Measurements from ENCODE around the gene EIF4G3. TPM values are rescaled to one million over a fixed set of nuclear protein-coding genes. Genes with fewer than 3 reads are reported as not detected.

EIF4G3 gene
- total RNA-seq, 1 donor from 2014 or later, result 66.8 TPM

DNA sequence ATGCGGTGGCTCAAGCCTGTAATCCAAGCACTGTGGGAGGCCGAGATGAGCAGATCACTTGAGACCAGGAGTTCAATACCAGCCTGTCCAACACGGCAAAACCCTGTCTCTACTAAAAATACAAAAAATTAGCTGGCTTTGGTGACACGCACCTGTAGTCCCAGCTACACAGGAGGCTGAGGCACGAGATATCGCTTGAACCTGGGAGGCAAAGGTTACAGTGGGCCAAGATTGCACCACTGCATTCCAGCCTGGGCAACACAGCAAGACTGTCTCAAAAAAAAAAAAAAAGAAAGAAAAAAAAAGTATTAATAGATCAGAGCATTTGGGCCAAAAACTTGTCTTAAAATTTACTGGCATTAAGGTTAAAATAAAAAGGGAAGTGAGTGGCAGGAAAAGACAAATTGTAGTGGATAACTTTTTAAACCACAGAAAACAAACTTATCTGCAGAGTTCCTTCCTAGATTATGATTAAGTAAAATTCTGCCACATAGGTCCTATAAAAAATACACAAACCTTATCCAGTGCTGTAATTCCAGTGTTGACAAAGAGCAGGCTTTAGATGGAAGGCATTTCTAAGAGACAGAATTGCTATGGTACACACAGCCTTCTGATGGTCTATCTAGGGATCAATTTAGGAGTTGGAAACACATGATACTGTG, 53.3 kb downstream of the EIF4G3 start:
- H3K27ac Mint-ChIP-seq, result no peak overlapping the region
- H3K4me1 Mint-ChIP-seq, result peaks cover 4% of the 10 kb centered on the region
- DNase-seq, result no peak
- intact Hi-C loops (cut with micrococcal nuclease), result no loop called here
- H3K4me3 Mint-ChIP-seq, result no peak overlapping the region
- peaks cover 17% of the 10 kb centered on the region for H3K36me3 Mint-ChIP-seq (ENCODE audit: low read depth)
- H3K9me3 Mint-ChIP-seq, result no peaks in the 10 kb centered on the region
- H3K27me3 Mint-ChIP-seq, result no peaks in the 10 kb centered on the region

DNA sequence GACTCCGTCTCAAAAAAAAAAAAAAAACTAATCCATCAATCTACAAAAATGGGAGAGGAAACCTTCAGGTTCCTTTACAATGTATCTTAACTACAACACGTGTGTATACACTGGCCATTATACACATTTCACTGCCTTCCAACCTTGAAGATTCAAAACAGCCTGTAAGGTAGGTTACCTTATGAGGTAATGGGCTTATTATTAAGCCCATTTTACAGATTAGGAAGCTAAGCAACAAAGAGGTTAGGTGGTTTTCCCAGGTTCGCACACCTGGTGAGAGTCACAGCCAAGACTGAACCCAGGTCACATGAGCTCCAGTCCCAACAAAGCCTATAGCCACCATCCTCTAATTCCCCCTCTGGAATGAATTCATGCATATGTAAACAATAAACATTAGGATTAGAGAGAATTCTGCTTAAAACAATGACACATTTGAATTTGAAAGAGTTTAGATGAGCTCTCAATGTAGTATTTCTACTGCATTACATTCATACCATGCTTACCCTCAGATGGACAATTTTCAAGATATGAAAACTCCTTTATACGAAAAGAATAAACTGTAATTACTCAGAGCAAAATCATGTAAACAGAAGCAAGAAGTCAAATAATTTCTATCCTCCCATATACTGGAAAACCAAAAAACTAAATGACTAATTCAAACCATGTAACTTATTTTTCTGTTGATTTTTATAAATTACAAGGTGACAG, 54.8 kb downstream of the EIF4G3 start:
- H3K27ac Mint-ChIP-seq, result no peak overlapping the region
- H3K27me3 Mint-ChIP-seq, result no peaks in the 10 kb centered on the region
- intact Hi-C loops (cut with micrococcal nuclease), result no loop called here
- H3K9me3 Mint-ChIP-seq, result no peaks in the 10 kb centered on the region
- H3K4me1 Mint-ChIP-seq, result peaks cover 4% of the 10 kb centered on the region
- DNase-seq, result no peak
- H3K36me3 Mint-ChIP-seq (ENCODE audit: low read depth), result peaks cover 17% of the 10 kb centered on the region
- no peak overlapping the region for H3K4me3 Mint-ChIP-seq

DNA sequence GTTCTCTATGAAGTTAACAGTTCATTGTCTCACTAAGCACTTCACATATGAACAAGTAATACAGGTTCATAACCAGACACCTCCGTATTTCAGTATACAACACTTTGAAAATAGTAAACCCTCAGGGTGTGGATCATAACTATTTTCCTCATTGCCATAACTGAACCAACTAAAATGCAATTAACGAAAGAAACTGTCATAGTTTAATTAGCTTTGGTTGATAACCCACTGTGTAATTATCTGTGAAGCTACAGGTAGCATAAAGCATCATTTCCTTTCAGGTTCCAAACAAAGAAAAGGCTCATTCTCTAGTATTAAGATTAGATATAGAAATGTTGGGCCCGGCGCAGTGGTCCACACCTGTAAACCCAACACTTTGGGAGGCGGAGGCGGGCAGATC, 58.5 kb downstream of the EIF4G3 start:
- Mint-ChIP-seq H3K9me3 (no peaks in the 10 kb centered on the region), H3K4me3 (no peak overlapping the region), H3K27me3 (no peaks in the 10 kb centered on the region), H3K27ac (no peak overlapping the region), H3K4me1 (no peaks in the 10 kb centered on the region), H3K36me3 (ENCODE audit: low read depth) (peaks cover 12% of the 10 kb centered on the region)
- no peak for DNase-seq
- intact Hi-C loops (cut with micrococcal nuclease), result no loop called here

DNA sequence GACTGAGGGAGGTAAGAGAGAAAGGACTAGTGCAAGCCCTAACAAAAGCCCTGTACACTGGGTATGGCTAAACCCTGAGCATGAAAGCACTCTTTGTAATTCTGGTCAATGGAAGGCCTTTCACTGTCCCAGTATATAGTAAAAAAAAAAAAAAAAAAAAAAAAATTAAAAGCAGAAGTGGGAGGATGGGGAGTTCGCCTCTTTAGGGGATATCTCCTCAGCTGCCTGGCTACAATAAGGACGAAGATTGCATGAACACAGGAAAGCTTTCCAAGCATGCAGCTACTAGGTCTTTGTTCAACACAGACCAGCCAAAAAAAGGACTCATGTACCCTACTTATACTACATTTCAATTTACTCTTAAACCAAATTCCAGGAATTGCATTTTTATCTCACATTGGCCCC, 59.1 kb downstream of the EIF4G3 start:
- no peak for DNase-seq
- Mint-ChIP-seq H3K27me3 (no peaks in the 10 kb centered on the region), H3K27ac (no peak overlapping the region), H3K4me3 (no peak overlapping the region), H3K9me3 (no peaks in the 10 kb centered on the region), H3K36me3 (ENCODE audit: low read depth) (peaks cover 10% of the 10 kb centered on the region), H3K4me1 (no peaks in the 10 kb centered on the region)
- intact Hi-C loops (cut with micrococcal nuclease), result no loop called here

DNA sequence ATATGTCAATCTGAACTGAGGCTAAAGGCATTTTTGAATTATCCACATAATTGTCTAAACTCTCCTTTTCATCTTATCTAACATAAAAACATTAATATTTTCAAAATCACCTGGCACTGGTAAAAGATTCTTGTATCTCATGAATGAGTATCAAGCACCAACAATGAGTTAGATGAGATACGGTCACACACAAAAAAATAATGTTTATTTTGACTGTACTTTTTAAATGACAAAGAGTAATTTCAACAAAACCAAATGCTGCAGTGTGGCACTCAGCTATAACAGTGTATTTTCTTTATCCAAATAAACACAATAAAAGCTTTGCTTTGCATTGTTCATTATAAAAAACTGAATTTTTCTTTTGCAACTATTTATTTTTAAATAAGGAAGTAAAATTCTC, 59.5 kb downstream of the EIF4G3 start:
- no peaks in the 10 kb centered on the region for H3K9me3 Mint-ChIP-seq
- H3K27ac Mint-ChIP-seq, result no peak overlapping the region
- intact Hi-C loops (cut with micrococcal nuclease), result no loop called here
- no peak overlapping the region for H3K4me3 Mint-ChIP-seq
- H3K27me3 Mint-ChIP-seq, result no peaks in the 10 kb centered on the region
- DNase-seq, result no peak
- no peaks in the 10 kb centered on the region for H3K4me1 Mint-ChIP-seq
- peaks cover 8% of the 10 kb centered on the region for H3K36me3 Mint-ChIP-seq (ENCODE audit: low read depth)

DNA sequence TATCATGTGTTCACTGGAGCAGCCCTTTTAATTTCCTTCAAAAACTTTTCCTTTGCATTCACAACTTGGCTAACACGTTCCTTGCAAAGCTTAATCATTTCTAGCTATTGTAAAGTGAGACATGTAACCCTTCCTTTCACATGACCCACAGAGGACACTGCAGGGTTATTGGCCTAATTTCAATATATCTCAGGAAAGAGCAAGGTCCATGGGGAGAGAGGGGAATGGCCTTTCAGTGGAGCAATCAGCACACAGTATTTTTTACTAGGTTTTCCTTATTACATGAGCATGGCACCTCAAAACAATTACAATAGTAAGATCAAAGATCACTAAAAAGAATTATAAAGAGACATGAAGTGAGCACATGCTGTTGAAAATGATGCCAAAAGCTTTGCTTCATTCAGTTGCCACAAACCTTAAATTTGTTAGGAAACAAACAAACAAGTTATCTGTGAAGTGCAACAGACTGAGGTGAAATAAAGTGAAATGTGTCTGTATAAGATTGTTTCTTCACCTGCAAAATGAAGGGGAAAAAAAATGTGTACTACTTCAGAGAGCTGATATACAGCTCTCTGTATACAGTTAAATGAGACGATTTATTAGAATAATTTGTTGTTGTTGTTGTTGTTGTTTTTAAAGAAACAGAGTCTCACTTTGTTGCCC, 61.5 kb downstream of the EIF4G3 start:
- no peak for DNase-seq
- Mint-ChIP-seq H3K4me3 (no peak overlapping the region), H3K27me3 (no peaks in the 10 kb centered on the region), H3K4me1 (peaks cover 2% of the 10 kb centered on the region), H3K36me3 (ENCODE audit: low read depth) (peaks cover 2% of the 10 kb centered on the region), H3K9me3 (no peaks in the 10 kb centered on the region), H3K27ac (no peak overlapping the region)
- intact Hi-C loops (cut with micrococcal nuclease), result no loop called here

DNA sequence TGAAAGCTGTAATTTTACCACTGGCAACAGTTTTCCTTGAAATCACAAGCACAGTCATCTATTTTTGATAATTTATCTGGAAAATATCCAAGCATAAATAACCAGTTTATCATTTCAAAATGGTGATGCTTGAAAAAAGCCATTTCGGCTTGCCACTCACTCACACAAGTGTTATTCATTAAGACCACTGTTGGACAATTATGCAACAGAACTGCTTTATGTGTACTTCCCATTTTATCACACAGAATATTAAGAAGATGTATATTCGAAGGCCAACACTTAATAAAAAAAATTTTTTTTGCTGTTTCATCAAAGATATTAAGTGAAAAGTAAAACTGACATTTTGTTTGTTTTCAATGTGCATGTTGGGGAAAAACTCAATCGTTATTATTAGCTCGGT, 62.3 kb downstream of the EIF4G3 start:
- no peak for DNase-seq
- Mint-ChIP-seq H3K4me3 (no peak overlapping the region), H3K27ac (no peak overlapping the region), H3K27me3 (no peaks in the 10 kb centered on the region), H3K9me3 (no peaks in the 10 kb centered on the region), H3K36me3 (ENCODE audit: low read depth) (peaks cover 2% of the 10 kb centered on the region), H3K4me1 (peaks cover 2% of the 10 kb centered on the region)
- intact Hi-C loops (cut with micrococcal nuclease), result no loop called here

DNA sequence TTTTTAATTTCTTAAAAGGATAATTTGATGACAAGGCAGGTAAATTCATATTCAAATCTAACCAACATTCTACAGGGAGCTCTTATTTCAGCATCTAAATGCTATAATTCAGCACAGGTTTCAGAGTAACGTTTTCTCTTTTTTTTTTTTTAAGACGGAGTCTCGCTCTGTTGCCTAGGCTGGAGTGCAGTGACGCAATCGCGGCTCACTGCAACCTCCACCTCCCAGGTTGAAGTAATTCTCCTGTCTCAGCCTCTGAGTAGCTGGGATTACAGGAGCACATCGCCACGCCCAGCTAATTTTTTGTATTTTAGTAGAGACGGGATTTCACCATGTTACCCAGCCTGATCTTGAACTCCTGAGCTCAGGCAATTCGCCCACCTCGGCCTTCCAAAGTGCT, 66.5 kb downstream of the EIF4G3 start:
- DNase-seq, result no peak
- Mint-ChIP-seq H3K27me3 (no peaks in the 10 kb centered on the region), H3K4me1 (peaks cover 2% of the 10 kb centered on the region), H3K9me3 (no peaks in the 10 kb centered on the region), H3K4me3 (no peak overlapping the region), H3K36me3 (ENCODE audit: low read depth) (no peaks in the 10 kb centered on the region), H3K27ac (no peak overlapping the region)
- intact Hi-C loops (cut with micrococcal nuclease), result no loop called here

DNA sequence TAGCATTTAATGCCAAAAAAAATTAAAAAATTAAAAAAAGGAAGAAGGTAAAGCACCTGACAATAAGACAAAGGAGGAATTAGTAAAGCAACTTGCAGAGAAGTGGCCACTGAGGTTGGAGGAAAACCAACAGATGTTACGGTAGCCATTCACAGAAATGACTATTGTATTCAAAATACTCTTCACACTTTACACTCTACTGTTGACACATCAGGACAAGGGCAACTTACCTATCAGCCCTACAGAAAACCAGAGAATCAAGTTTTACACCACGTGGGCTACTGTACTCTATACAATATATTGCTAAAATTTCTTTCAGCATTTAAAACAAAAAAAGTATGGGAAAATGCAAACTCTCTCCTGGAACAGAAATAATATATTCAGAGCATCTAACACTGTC, 70.0 kb downstream of the EIF4G3 start:
- DNase-seq, result no peak
- Mint-ChIP-seq H3K27ac (no peak overlapping the region), H3K27me3 (no peaks in the 10 kb centered on the region), H3K4me1 (no peaks in the 10 kb centered on the region), H3K4me3 (no peak overlapping the region), H3K9me3 (no peaks in the 10 kb centered on the region), H3K36me3 (ENCODE audit: low read depth) (peaks cover 12% of the 10 kb centered on the region)
- intact Hi-C loops (cut with micrococcal nuclease), result no loop called here

DNA sequence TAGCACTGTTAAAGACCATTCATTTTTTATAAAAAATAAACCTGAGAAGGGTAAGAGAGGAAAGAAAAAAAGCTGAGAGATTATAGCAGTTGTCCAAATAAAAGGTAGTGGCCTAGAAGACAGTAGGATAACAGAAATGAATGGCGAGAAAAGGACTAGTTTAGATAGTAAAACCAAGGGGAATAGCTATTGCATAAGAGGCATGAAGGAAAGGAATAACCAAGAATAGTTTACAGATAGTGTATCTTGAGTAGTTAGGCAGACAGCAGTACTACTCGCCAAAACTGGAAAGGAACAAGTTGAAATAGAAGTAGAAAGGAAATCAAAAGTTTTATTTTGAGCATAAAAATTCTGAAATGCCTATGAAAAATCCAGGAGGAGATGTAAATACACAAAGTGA, 70.5 kb downstream of the EIF4G3 start:
- Mint-ChIP-seq H3K36me3 (ENCODE audit: low read depth) (peaks cover 12% of the 10 kb centered on the region), H3K9me3 (no peaks in the 10 kb centered on the region), H3K4me1 (no peaks in the 10 kb centered on the region), H3K27me3 (no peaks in the 10 kb centered on the region), H3K4me3 (no peak overlapping the region), H3K27ac (no peak overlapping the region)
- intact Hi-C loops (cut with micrococcal nuclease), result no loop called here
- no peak for DNase-seq

DNA sequence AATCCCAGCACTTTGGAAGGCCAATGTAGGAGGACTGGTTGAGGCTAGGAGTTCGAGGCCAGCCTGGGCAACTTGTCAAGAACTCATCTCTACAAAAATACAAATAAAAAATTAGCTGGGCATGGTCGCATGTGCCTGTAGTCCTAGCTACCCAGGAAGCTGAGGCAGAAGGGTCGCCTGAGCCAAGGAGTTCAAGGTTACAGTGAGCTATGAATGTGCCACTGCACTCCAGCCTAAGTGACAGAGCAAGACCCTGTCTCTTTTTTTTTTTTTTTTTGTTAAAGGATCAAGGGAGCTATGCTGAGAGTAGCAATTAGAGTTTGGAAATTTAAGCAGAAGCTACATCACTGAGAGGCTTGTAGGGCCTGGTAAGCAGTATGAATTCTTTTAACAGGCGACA, 70.9 kb downstream of the EIF4G3 start:
- Mint-ChIP-seq H3K27me3 (no peaks in the 10 kb centered on the region), H3K27ac (no peak overlapping the region), H3K36me3 (ENCODE audit: low read depth) (peaks cover 13% of the 10 kb centered on the region), H3K9me3 (no peaks in the 10 kb centered on the region), H3K4me1 (no peaks in the 10 kb centered on the region), H3K4me3 (no peak overlapping the region)
- intact Hi-C loops (cut with micrococcal nuclease), result no loop called here
- no peak for DNase-seq

DNA sequence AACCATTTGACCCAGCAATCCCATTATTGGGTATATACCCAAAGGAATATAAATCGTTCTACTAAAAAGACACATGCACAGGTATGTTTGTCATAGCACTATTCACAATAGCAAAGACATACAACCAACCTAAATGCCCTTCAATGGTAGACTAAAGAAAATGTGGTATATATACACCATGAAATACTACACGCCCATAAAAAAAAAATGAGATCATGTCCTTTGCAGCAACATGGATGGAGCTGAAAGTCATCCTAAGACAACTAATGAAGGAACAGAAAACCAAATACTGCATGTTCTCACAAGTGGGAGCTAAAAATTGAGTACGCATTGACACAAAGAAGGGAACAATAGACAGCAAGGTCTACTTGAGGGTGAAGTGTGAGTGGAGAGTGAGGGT, 72.0 kb downstream of the EIF4G3 start:
- no peak for DNase-seq
- Mint-ChIP-seq H3K4me1 (no peaks in the 10 kb centered on the region), H3K27ac (no peak overlapping the region), H3K9me3 (no peaks in the 10 kb centered on the region), H3K27me3 (no peaks in the 10 kb centered on the region), H3K4me3 (no peak overlapping the region), H3K36me3 (ENCODE audit: low read depth) (peaks cover 14% of the 10 kb centered on the region)
- intact Hi-C loops (cut with micrococcal nuclease), result no loop called here

DNA sequence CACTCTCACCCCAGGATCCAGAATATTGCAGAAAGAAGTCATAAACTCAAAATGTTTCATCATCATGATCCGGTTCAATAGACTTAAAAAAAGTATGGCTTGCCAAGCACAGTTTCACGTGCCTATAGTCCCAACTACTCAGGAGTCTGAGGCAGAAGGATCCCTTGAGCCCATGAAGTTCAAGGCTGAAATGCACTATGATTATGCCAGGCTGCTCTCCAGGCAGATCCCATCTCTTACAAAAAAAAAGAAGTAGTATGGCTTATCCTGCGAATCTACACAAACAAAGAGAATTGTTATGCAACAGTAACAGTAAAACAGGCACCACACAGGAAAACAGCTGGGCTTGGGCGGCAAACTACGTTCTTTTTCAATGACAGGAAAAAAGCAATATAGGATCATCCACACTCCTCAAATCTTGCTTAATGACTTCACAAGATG, 76.2 kb downstream of the EIF4G3 start:
- Mint-ChIP-seq H3K4me3 (no peak overlapping the region), H3K36me3 (ENCODE audit: low read depth) (peaks cover 28% of the 10 kb centered on the region), H3K27ac (no peak overlapping the region), H3K4me1 (peaks cover 2% of the 10 kb centered on the region), H3K27me3 (no peaks in the 10 kb centered on the region), H3K9me3 (no peaks in the 10 kb centered on the region)
- intact Hi-C loops (cut with micrococcal nuclease), result no loop called here
- no peak for DNase-seq

DNA sequence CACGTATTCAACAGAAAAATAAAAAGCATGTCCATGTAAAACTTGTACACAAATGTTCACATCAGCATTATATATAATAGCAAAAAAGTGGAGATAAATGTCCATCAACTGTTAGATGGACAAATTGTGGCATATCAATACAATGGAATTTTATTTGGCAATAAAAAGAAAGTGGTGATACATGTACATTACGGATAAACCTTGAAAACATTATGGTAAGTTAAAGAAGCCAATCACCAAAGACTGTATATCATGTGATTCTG, 76.9 kb downstream of the EIF4G3 start:
- Mint-ChIP-seq H3K27ac (no peak overlapping the region), H3K9me3 (no peaks in the 10 kb centered on the region), H3K27me3 (no peaks in the 10 kb centered on the region), H3K4me3 (no peak overlapping the region), H3K36me3 (ENCODE audit: low read depth) (peaks cover 31% of the 10 kb centered on the region), H3K4me1 (peaks cover 2% of the 10 kb centered on the region)
- DNase-seq, result no peak
- intact Hi-C loops (cut with micrococcal nuclease), result no loop called here

Data from activated CD4-positive, alpha-beta T cell treated with anti-CD3 and anti-CD28 coated beads, Interleukin-2, amount 10 ng/mL, durations not matched to agents 24 days and 14 days (primary cell).